22Rv1 (cell line): ENCODE measurements around the gene ZBTB33.

ENCODE experiments used
- CTCF ChIP-seq: fragments of 450-650 bp; IDR thresholded peaks from 2 replicates; pipeline ENCODE4 v1.5.1; 2017; ENCODE audit warnings: mild to moderate bottlenecking
- ZFX ChIP-seq: fragments of 450-650 bp; IDR thresholded peaks from 2 replicates; pipeline ENCODE4 v1.6.1; 2017; ENCODE audit warnings: antibody characterized with exemption, borderline replicate concordance

DNA sequence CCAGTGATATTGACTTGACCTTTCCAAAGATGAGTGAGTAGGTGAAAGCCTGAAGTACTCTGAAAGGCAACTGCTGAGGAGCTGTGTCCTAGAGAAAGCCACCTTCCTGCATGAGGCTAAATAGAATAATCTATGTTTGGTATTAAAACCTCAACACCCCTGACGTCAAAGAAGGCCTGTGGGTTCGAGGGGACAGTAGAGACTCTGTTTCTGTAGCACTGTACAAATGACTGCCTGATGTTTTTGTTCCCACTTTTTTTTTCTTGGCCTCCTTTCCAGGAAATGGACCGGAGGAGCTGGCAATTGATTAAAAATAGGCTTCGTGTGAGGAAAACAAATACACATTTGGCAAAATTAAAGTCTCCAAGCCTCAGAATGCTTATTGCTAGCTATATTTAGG lies 31.1 kb downstream of the ZBTB33 start:
- TF ChIP-seq CTCF: no peak
- no peak for TF ChIP-seq ZFX
